Neural cell (in vitro differentiated cells): ENCODE data around the gene ZAP70.

ENCODE experiments used
- EP300 ChIP-seq: fragments of 450-650 bp; conservative IDR thresholded peaks from 2 replicates; pipeline ENCODE4 v1.6.1; 2014; ENCODE audit warnings: antibody characterized with exemption, mild to moderate bottlenecking, moderate library complexity; ENCODE audit not compliant: poor library complexity, severe bottlenecking
- EZH2 ChIP-seq: fragments of 200-600, 300-800 bp; shearing (Covaris generic), sonication (generic); IDR thresholded peaks from 2 replicates; pipeline ENCODE4 v1.6.1; 2014; ENCODE audit warnings: antibody characterized with exemption, low read length, borderline replicate concordance, mild to moderate bottlenecking; ENCODE audit not compliant: insufficient read depth, poor library complexity, severe bottlenecking
- REST ChIP-seq: IDR thresholded peaks from 2 replicates; pipeline ENCODE4 v1.6.1; 2012; ENCODE audit warnings: borderline replicate concordance
- TF ChIP-seq, protein P1 (sequence below): fragments of 450-650 bp; IDR thresholded peaks from 2 replicates; pipeline ENCODE4 v1.5.1; 2014; ENCODE audit warnings: antibody characterized with exemption, mild to moderate bottlenecking, moderate library complexity; ENCODE audit not compliant: poor library complexity, severe bottlenecking

DNA sequence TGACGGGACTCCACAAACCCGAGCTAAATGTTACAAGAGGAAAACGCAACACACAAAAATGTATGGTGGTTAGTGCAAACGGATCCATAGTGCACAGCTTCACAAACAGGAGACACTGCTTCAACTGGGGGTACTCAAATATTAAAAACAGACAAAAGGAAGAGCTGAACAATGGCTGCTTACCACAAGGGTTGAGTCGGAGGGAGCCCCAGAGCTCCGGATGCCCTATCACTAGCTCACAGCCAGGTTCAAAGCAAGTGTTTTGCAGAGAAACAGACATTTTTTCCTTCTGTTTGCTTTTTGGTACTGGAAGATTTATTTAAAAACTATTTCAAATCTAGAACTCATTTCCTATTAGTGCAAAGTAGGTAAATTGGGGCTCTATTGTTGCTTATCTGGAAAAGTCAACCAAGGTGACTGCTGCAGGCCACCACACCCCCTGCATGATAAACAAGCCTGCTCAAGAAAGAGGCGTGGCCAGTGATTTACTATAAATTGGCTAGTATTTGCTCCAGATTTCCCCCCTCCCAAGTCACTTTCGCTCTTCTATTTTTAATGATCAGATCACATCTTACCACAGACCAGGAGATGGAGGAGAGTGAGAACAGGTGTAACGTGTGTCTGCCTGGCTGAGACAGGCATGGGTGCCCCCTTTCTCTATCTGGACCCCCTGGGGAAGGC lies 46.5 kb downstream of the ZAP70 start:
- TF ChIP-seq, protein P1, sequence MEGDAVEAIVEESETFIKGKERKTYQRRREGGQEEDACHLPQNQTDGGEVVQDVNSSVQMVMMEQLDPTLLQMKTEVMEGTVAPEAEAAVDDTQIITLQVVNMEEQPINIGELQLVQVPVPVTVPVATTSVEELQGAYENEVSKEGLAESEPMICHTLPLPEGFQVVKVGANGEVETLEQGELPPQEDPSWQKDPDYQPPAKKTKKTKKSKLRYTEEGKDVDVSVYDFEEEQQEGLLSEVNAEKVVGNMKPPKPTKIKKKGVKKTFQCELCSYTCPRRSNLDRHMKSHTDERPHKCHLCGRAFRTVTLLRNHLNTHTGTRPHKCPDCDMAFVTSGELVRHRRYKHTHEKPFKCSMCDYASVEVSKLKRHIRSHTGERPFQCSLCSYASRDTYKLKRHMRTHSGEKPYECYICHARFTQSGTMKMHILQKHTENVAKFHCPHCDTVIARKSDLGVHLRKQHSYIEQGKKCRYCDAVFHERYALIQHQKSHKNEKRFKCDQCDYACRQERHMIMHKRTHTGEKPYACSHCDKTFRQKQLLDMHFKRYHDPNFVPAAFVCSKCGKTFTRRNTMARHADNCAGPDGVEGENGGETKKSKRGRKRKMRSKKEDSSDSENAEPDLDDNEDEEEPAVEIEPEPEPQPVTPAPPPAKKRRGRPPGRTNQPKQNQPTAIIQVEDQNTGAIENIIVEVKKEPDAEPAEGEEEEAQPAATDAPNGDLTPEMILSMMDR, result no peak
- no peak for TF ChIP-seq EZH2
- no peak for TF ChIP-seq EP300
- TF ChIP-seq REST, result no peak
